Panc1 (cell line): Measurements from ENCODE around the gene DCAF11. TPM values are rescaled to one million over a fixed set of nuclear protein-coding genes. Genes with fewer than 3 reads are reported as not detected.

Source experiments
- ATAC-seq: fragments of 200-7000 bp; cut with Tn5 transposase; 2 replicates; pipeline ENCODE4 v1.9.1; 2020; ENCODE audit warnings: mild to moderate bottlenecking, moderate library complexity
- BruUV-seq: library from RNA; stranded (reverse); fragments of 400-500 nt; replicated peaks from 2 replicates; lab custom pipeline; 2021; lab: Mats Ljungman, UMichigan
- CTCF ChIA-PET: fragments of 300-600 bp; sonication (Branson Sonifier 250); formaldehyde crosslinking; loops from one replicate; lab custom pipeline; 2022; ENCODE audit warnings: antibody characterized with exemption; lab: Charles Lee
- POLR2A ChIA-PET: fragments of 300-600 bp; sonication (Branson Sonifier 250); formaldehyde crosslinking; loops from one replicate; lab custom pipeline; 2022; ENCODE audit warnings: antibody characterized with exemption; lab: Charles Lee
- DNase-seq: peaks from one replicate; pipeline ENCODE4 v3.0.0-alpha.2; 2010; ENCODE audit warnings: low read depth, low spot score
- H3K27ac ChIP-seq: 2 replicates; pipeline ENCODE4 v1.5.1; 2011; ENCODE audit warnings: mild to moderate bottlenecking, low read length, inconsistent platforms
- H3K27me3 ChIP-seq: fragments of 200-500 bp; sonication (Bioruptor generic); 2 replicates; pipeline ENCODE4 v1.6.0; 2014; ENCODE audit warnings: low read length, inconsistent platforms; ENCODE audit not compliant: control insufficient read depth, insufficient read depth
- H3K36me3 ChIP-seq: fragments of 200-500 bp; sonication (Bioruptor generic); 2 replicates; pipeline ENCODE4 v1.5.1; 2014; ENCODE audit warnings: inconsistent platforms, mild to moderate bottlenecking, low read length, moderate library complexity; ENCODE audit not compliant: control insufficient read depth, insufficient read depth
- H3K4me1 ChIP-seq: 2 replicates; pipeline ENCODE4 v1.5.1; 2011; ENCODE audit warnings: inconsistent platforms, mild to moderate bottlenecking, low read length, moderate library complexity; ENCODE audit not compliant: control insufficient read depth, insufficient read depth
- H3K4me3 ChIP-seq, 2 experiments: 2 replicates each; pipeline ENCODE4 v1.5.1; 2011 to 2012; ENCODE audit warnings: low read depth in 2 of 2, low read length in 2 of 2, mild to moderate bottlenecking in 2 of 2, inconsistent platforms in 1 of 2, moderate library complexity in 1 of 2
- H3K9me3 ChIP-seq: fragments of 200-500 bp; sonication (Bioruptor generic); 2 replicates; pipeline ENCODE4 v1.5.1; 2014; ENCODE audit warnings: low read depth, mild to moderate bottlenecking, inconsistent platforms, low read length, moderate library complexity; ENCODE audit not compliant: control insufficient read depth, insufficient read depth
- CTCF ChIP-seq: fragments of 450-650 bp; IDR thresholded peaks from 2 replicates; pipeline ENCODE4 v1.5.1; 2017; ENCODE audit warnings: mild to moderate bottlenecking
- POLR2AphosphoS5 ChIP-seq: IDR thresholded peaks from 2 replicates; pipeline ENCODE4 v1.6.1; 2012; ENCODE audit warnings: mild to moderate bottlenecking, low read depth, low read length, moderate library complexity
- REST ChIP-seq, 2 experiments: IDR thresholded peaks; 2 replicates each; pipeline ENCODE4 v1.6.1; 2011 to 2012; ENCODE audit warnings: low read depth in 2 of 2, control low read depth in 1 of 2, low read length in 1 of 2, mild to moderate bottlenecking in 1 of 2, moderate library complexity in 1 of 2; ENCODE audit not compliant: insufficient read depth in 1 of 2
- SIN3A ChIP-seq: IDR thresholded peaks from 2 replicates; pipeline ENCODE4 v1.6.1; 2012; ENCODE audit warnings: low read depth, mild to moderate bottlenecking, low read length, moderate library complexity, borderline replicate concordance; ENCODE audit not compliant: insufficient read depth
- TCF7L2 ChIP-seq: IDR thresholded peaks from 2 replicates; pipeline ENCODE4 v1.6.1; 2011; ENCODE audit warnings: mild to moderate bottlenecking, low read depth, low read length, inconsistent platforms
- in situ Hi-C: cut with HindIII; loops from 2 replicates; pipeline ENCODE4 v1.10.0; 2016; ENCODE audit warnings: low sequenced_read_pairs, low pct_unique_long_range_greater_than_20kb
- intact Hi-C: fragments of 100-400 bp; cut with micrococcal nuclease; formaldehyde crosslinking; loops from one replicate; pipeline ENCODE4 v1.10.0; 2022; ENCODE audit not compliant: unreplicated experiment
- total RNA-seq: library from RNA; stranded (reverse); gene quantifications from one replicate; pipeline ENCODE4 v1.2.1, GENCODE V29; 2021; ENCODE audit not compliant: unreplicated experiment

DCAF11 gene
- total RNA-seq, 1 experiment from 2014 or later: 37.4 TPM

- intact Hi-C loops: no loop called here
- TF ChIP-seq POLR2AphosphoS5: no peak
- TF ChIP-seq TCF7L2: no peak
- TF ChIP-seq SIN3A: no peak
- in situ Hi-C loops: no loop called here
- BruUV-seq: no TSS peak
- H3K4me1 ChIP-seq: no peaks in the 10 kb centered on the region
- H3K27ac ChIP-seq: no peak overlapping the region
- ATAC-seq: no peak
- H3K36me3 ChIP-seq: no peaks in the 10 kb centered on the region
- H3K4me3 ChIP-seq: no peak overlapping the region
- DNase-seq: no peak
- no peaks in the 10 kb centered on the region for H3K9me3 ChIP-seq
- H3K27me3 ChIP-seq: no peaks in the 10 kb centered on the region
- ChIA-PET CTCF (no interaction called here), POLR2A (no interaction called here)
These were observed 49.2 kb upstream of the DCAF11 start for GRCh38 chr14:24065408-24065807.

GRCh38 chr14:24066496-24067132, 48.0 kb upstream of the DCAF11 start:
- Histone ChIP-seq H3K4me1 (no peaks in the 10 kb centered on the region), H3K27me3 (no peaks in the 10 kb centered on the region), H3K36me3 (no peaks in the 10 kb centered on the region), H3K4me3 (no peak overlapping the region), H3K9me3 (no peaks in the 10 kb centered on the region), H3K27ac (no peak overlapping the region)
- CTCF ChIA-PET: no interaction called here
- POLR2A ChIA-PET: interaction anchor here (0.6 kb wide), 1 partner anchor 236 kb away, joined by 3 read pairs; no protein-coding TSS in a partner anchor
- no peak for TF ChIP-seq CTCF
- no peak for TF ChIP-seq REST (IDR thresholded peaks at IDR 0.05; ENCODE audit: insufficient read depth in 1 of 2, low read depth in 2 of 2, low read length in 1 of 2)
- no peak for TF ChIP-seq SIN3A
- TF ChIP-seq POLR2AphosphoS5: no peak
- no peak for TF ChIP-seq TCF7L2
- no TSS peak for BruUV-seq
- intact Hi-C loops: no loop called here
- in situ Hi-C loops: no loop called here
- ATAC-seq: no peak
- no peak for DNase-seq
